ENCODE measurements around the gene C10orf71. TPM values are rescaled to one million over a fixed set of nuclear protein-coding genes. Genes with fewer than 3 reads are reported as not detected.

The C10orf71 gene
- total RNA-seq, 1 donor from 2014 or later: not detected

- peaks cover 23% of the 10 kb centered on the region for H3K27me3 Mint-ChIP-seq (ENCODE audit: low read depth)
- intact Hi-C loops (cut with micrococcal nuclease): no loop called here
- H3K4me3 Mint-ChIP-seq (ENCODE audit: low read depth): no peak overlapping the region
- H3K4me1 Mint-ChIP-seq (ENCODE audit: low read depth): no peaks in the 10 kb centered on the region
- H3K36me3 Mint-ChIP-seq (ENCODE audit: low read depth): no peaks in the 10 kb centered on the region
- no peak for DNase-seq (ENCODE audit: low spot score)
- H3K9me3 Mint-ChIP-seq: no peaks in the 10 kb centered on the region
- no peak overlapping the region for H3K27ac Mint-ChIP-seq
Observed at GRCh38 chr10:49288341-49289065, 10.5 kb upstream of the C10orf71 start.

DNA sequence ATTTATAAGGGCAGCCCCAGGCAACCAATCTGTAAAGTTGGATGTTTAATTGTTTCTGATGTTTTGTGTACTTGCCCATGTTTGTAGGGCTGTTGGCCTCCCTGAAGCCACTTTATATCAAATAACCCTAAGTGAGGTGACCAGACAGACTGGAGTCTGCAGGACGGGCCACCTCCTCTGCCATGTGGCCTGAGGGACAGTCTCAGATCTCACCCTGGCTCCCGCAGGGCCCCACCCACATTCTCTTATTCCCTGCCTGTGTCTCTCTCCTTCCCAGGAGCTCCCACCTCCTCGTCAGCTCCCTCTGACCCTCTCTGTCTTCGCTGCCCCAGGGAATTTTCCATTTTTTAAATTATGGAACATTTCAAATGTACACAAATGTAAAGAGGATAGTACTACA, 9.5 kb upstream of the C10orf71 start:
- DNase-seq (ENCODE audit: low spot score): no peak
- Mint-ChIP-seq H3K36me3 (ENCODE audit: low read depth) (no peaks in the 10 kb centered on the region), H3K9me3 (no peaks in the 10 kb centered on the region), H3K4me3 (ENCODE audit: low read depth) (no peak overlapping the region), H3K27me3 (ENCODE audit: low read depth) (peaks cover 23% of the 10 kb centered on the region), H3K4me1 (ENCODE audit: low read depth) (no peaks in the 10 kb centered on the region), H3K27ac (no peak overlapping the region)
- intact Hi-C loops (cut with micrococcal nuclease): no loop called here

DNA sequence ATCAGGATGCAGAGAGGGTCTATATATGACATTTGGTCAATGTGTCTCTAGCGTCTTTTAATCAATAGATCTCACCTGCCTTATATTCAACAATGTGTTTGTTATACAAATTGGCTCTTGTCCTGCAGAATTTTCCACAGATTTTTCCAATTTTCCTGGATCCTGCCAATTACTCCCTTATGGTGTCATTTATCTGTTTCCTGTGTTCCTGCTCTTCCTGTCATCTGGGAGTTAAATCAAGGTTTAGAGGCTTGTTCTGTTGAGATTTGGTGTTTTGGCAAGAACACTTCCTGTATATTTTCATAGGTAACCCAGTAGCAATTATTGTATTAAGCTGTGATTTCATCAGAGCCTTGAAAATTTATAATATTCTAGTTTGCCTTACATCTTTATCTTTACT, 8.8 kb upstream of the C10orf71 start:
- Mint-ChIP-seq H3K27ac (no peak overlapping the region), H3K36me3 (ENCODE audit: low read depth) (no peaks in the 10 kb centered on the region), H3K27me3 (ENCODE audit: low read depth) (peaks cover 20% of the 10 kb centered on the region), H3K4me3 (ENCODE audit: low read depth) (no peak overlapping the region), H3K4me1 (ENCODE audit: low read depth) (no peaks in the 10 kb centered on the region), H3K9me3 (no peaks in the 10 kb centered on the region)
- intact Hi-C loops (cut with micrococcal nuclease): no loop called here
- no peak for DNase-seq (ENCODE audit: low spot score)

DNA sequence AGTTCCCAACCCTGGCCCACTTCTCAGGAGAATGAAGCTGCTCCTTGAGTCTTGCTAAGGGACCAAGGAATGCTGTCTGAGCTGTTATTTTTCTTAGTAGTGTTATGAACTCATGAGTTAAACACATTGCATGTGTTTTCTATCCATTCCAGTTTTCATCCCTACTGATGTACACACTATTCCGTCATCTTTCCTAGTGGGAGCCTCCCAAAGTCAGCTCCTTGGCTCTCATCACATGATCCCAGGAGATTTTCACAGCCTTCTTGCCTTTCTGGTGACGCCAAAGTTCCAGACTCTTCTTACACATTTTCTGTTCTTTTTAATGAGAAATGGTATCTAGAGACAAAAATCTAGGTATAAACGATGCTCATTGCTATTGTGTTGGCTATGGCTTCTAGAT, 8.4 kb upstream of the C10orf71 start:
- Mint-ChIP-seq H3K27ac (no peak overlapping the region), H3K4me3 (ENCODE audit: low read depth) (no peak overlapping the region), H3K27me3 (ENCODE audit: low read depth) (peaks cover 19% of the 10 kb centered on the region), H3K4me1 (ENCODE audit: low read depth) (no peaks in the 10 kb centered on the region), H3K9me3 (no peaks in the 10 kb centered on the region), H3K36me3 (ENCODE audit: low read depth) (no peaks in the 10 kb centered on the region)
- DNase-seq (ENCODE audit: low spot score): no peak
- intact Hi-C loops (cut with micrococcal nuclease): no loop called here

GRCh38 chr10:49292565-49293207, 6.3 kb upstream of the C10orf71 start:
- H3K27ac Mint-ChIP-seq: no peak overlapping the region
- H3K27me3 Mint-ChIP-seq (ENCODE audit: low read depth): peaks cover 21% of the 10 kb centered on the region
- no peak overlapping the region for H3K4me3 Mint-ChIP-seq (ENCODE audit: low read depth)
- intact Hi-C loops (cut with micrococcal nuclease): no loop called here
- H3K36me3 Mint-ChIP-seq (ENCODE audit: low read depth): no peaks in the 10 kb centered on the region
- no peak for DNase-seq (ENCODE audit: low spot score)
- no peaks in the 10 kb centered on the region for H3K9me3 Mint-ChIP-seq
- H3K4me1 Mint-ChIP-seq (ENCODE audit: low read depth): no peaks in the 10 kb centered on the region

DNA sequence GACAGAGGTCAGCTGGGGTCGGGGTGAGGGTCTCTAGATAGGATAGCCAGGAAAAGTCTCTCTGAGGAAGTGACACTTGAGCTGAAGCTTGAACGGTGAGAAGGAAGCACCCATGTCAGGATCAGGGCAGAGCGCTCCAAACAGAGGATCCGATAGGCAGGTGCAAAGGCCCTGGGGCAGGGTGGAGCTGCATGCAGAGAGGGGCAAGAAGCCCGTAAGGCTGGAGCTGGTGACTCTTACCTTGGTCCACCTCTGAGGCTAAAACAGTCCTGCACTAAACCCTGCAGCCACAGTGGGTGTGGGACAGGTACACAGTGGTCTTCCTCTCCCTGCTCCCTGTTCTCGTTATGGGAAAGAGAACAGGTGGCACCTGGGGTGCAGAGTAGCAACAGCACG, 5.8 kb upstream of the C10orf71 start:
- H3K36me3 Mint-ChIP-seq (ENCODE audit: low read depth): no peaks in the 10 kb centered on the region
- no peak overlapping the region for H3K4me3 Mint-ChIP-seq (ENCODE audit: low read depth)
- H3K4me1 Mint-ChIP-seq (ENCODE audit: low read depth): no peaks in the 10 kb centered on the region
- peaks cover 21% of the 10 kb centered on the region for H3K27me3 Mint-ChIP-seq (ENCODE audit: low read depth)
- DNase-seq (ENCODE audit: low spot score): no peak
- H3K27ac Mint-ChIP-seq: no peak overlapping the region
- intact Hi-C loops (cut with micrococcal nuclease): no loop called here
- no peaks in the 10 kb centered on the region for H3K9me3 Mint-ChIP-seq

GRCh38 chr10:49294731-49295130, 4.2 kb upstream of the C10orf71 start:
- Mint-ChIP-seq H3K27ac (no peak overlapping the region), H3K36me3 (ENCODE audit: low read depth) (no peaks in the 10 kb centered on the region), H3K27me3 (ENCODE audit: low read depth) (peaks cover 21% of the 10 kb centered on the region), H3K9me3 (no peaks in the 10 kb centered on the region), H3K4me1 (ENCODE audit: low read depth) (no peaks in the 10 kb centered on the region), H3K4me3 (ENCODE audit: low read depth) (no peak overlapping the region)
- intact Hi-C loops (cut with micrococcal nuclease): no loop called here
- DNase-seq (ENCODE audit: low spot score): no peak

DNA sequence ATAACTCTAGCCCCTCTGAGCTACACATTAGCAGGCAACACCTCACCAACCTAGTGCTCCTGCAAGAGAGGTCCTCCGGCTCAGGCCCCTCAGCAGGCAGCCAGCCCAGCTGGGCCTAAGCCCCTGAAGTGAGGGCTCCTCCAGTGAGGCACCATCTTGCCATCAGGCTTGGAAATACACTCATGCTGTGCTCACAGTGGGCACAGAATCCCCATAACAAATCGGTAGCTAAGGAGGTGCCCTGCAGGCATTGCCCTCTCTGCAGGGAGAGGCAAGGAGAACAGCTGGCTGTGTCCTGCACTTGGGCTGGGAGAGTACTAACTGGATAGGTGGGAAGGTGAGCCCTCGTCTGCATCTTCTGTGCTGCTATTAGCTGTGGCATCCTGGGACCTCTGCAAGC, 3.7 kb upstream of the C10orf71 start:
- H3K27me3 Mint-ChIP-seq (ENCODE audit: low read depth): peaks cover 18% of the 10 kb centered on the region
- H3K36me3 Mint-ChIP-seq (ENCODE audit: low read depth): no peaks in the 10 kb centered on the region
- no peak overlapping the region for H3K4me3 Mint-ChIP-seq (ENCODE audit: low read depth)
- no peaks in the 10 kb centered on the region for H3K9me3 Mint-ChIP-seq
- H3K4me1 Mint-ChIP-seq (ENCODE audit: low read depth): no peaks in the 10 kb centered on the region
- no peak for DNase-seq (ENCODE audit: low spot score)
- intact Hi-C loops (cut with micrococcal nuclease): no loop called here
- no peak overlapping the region for H3K27ac Mint-ChIP-seq

DNA sequence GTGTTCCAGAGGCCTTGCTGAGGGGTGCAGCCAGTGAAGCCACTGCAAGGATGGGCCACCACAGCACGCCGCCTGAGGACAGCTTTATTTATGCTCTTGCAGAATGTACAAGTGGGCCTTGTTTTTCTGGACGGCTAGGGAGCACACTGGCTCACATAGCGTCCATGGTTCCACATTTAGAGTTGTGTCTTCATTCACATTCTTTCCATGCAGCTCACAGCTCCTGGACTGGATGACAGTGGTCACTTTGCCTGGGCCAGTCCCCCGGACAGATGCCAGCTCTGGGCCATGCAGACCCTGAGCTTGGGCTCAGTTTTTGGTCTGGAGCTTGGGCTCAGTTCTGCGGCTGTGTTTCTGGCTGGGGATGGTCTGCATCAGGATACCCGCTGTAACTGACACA, 2.6 kb upstream of the C10orf71 start:
- intact Hi-C loops (cut with micrococcal nuclease): no loop called here

GRCh38 chr10:49296836-49297235, 2.1 kb upstream of the C10orf71 start:
- intact Hi-C loops (cut with micrococcal nuclease): no loop called here
- H3K27ac Mint-ChIP-seq: no peak overlapping the region
- H3K9me3 Mint-ChIP-seq: no peaks in the 10 kb centered on the region

More for the DNA sequence above, 2.6 kb upstream of the C10orf71 start:
- peaks cover 13% of the 10 kb centered on the region for H3K27me3 Mint-ChIP-seq (ENCODE audit: low read depth)
- no peaks in the 10 kb centered on the region for H3K36me3 Mint-ChIP-seq (ENCODE audit: low read depth)
- no peak overlapping the region for H3K27ac Mint-ChIP-seq
- DNase-seq (ENCODE audit: low spot score): no peak
- no peaks in the 10 kb centered on the region for H3K4me1 Mint-ChIP-seq (ENCODE audit: low read depth)
- H3K9me3 Mint-ChIP-seq: no peaks in the 10 kb centered on the region
- H3K4me3 Mint-ChIP-seq (ENCODE audit: low read depth): no peak overlapping the region

GRCh38 chr10:49297818-49298670, 926 bp upstream of the C10orf71 start:
- H3K9me3 Mint-ChIP-seq: no peaks in the 10 kb centered on the region
- H3K27me3 Mint-ChIP-seq (ENCODE audit: low read depth): peaks cover 3% of the 10 kb centered on the region
- intact Hi-C loops (cut with micrococcal nuclease): no loop called here
- H3K27ac Mint-ChIP-seq: no peak overlapping the region
- no peak overlapping the region for H3K4me3 Mint-ChIP-seq (ENCODE audit: low read depth)
- no peaks in the 10 kb centered on the region for H3K4me1 Mint-ChIP-seq (ENCODE audit: low read depth)
- H3K36me3 Mint-ChIP-seq (ENCODE audit: low read depth): no peaks in the 10 kb centered on the region
- DNase-seq (ENCODE audit: low spot score): no peak

More at GRCh38 chr10:49296836-49297235, 2.1 kb upstream of the C10orf71 start:
- Mint-ChIP-seq H3K4me1 (ENCODE audit: low read depth) (no peaks in the 10 kb centered on the region), H3K36me3 (ENCODE audit: low read depth) (no peaks in the 10 kb centered on the region), H3K27me3 (ENCODE audit: low read depth) (peaks cover 11% of the 10 kb centered on the region), H3K4me3 (ENCODE audit: low read depth) (no peak overlapping the region)
- no peak for DNase-seq (ENCODE audit: low spot score)

- no peaks in the 10 kb centered on the region for H3K4me1 Mint-ChIP-seq (ENCODE audit: low read depth)
- intact Hi-C loops (cut with micrococcal nuclease): no loop called here
- H3K27me3 Mint-ChIP-seq (ENCODE audit: low read depth): peaks cover 5% of the 10 kb centered on the region
- no peak for DNase-seq (ENCODE audit: low spot score)
- H3K36me3 Mint-ChIP-seq (ENCODE audit: low read depth): no peaks in the 10 kb centered on the region
- H3K4me3 Mint-ChIP-seq (ENCODE audit: low read depth): no peak overlapping the region
- H3K27ac Mint-ChIP-seq: no peak overlapping the region
- no peaks in the 10 kb centered on the region for H3K9me3 Mint-ChIP-seq
Observed at GRCh38 chr10:49298671-49298982, 343 bp upstream of the C10orf71 start.

GRCh38 chr10:49299816-49300139, 808 bp downstream of the C10orf71 start:
- Mint-ChIP-seq H3K27me3 (ENCODE audit: low read depth) (peaks cover 5% of the 10 kb centered on the region), H3K4me1 (ENCODE audit: low read depth) (no peaks in the 10 kb centered on the region), H3K4me3 (ENCODE audit: low read depth) (no peak overlapping the region), H3K27ac (no peak overlapping the region), H3K36me3 (ENCODE audit: low read depth) (no peaks in the 10 kb centered on the region), H3K9me3 (no peaks in the 10 kb centered on the region)
- no peak for DNase-seq (ENCODE audit: low spot score)
- intact Hi-C loops (cut with micrococcal nuclease): no loop called here

Measured in activated T-helper 2 cell treated with anti-CD3 and anti-CD28 coated beads, Interferon-gamma antibody, Interleukin-2, Interleukin-4, amounts not matched to agents 10 μg/mL and 5 μg/mL and 100 μg/mL, durations not matched to agents 14 hours and 24 hours and 36 hours (primary cell).